WTC11 (cell line): ENCODE results near the gene ADCY3. TPM values are rescaled to one million over a fixed set of nuclear protein-coding genes. Genes with fewer than 3 reads are reported as not detected.

Experiments
- ATAC-seq: fragments of 200-7000 bp; cut with Tn5 transposase; 2 replicates; pipeline ENCODE4 v1.10.0; 2021; ENCODE audit warnings: mild to moderate bottlenecking, moderate library complexity
- CTCF ChIA-PET: fragments of 300-600 bp; sonication (Branson Sonifier 250); formaldehyde crosslinking; loops from one replicate; lab custom pipeline; 2021; ENCODE audit warnings: antibody characterized with exemption; lab: Charles Lee
- POLR2A ChIA-PET: fragments of 350-600 bp; sonication (Branson Sonifier 250); formaldehyde crosslinking; loops from one replicate; lab custom pipeline; 2021; ENCODE audit warnings: antibody characterized with exemption; lab: Charles Lee
- DNase-seq: peaks from one replicate; pipeline ENCODE4 v3.0.0; 2021; ENCODE audit warnings: low spot score
- H3K27ac Mint-ChIP-seq: 2 replicates; pipeline ENCODE4 v1.8.0; 2021; ENCODE audit warnings: mixed read lengths
- H3K27me3 Mint-ChIP-seq: 2 replicates; pipeline ENCODE4 v1.8.0; 2021; ENCODE audit warnings: low read depth, mild to moderate bottlenecking, moderate library complexity, mixed read lengths
- H3K36me3 Mint-ChIP-seq: 2 replicates; pipeline ENCODE4 v1.8.0; 2021; ENCODE audit warnings: mixed read lengths
- H3K4me1 Mint-ChIP-seq: 2 replicates; pipeline ENCODE4 v1.8.0; 2022; ENCODE audit warnings: mixed read lengths
- H3K4me3 Mint-ChIP-seq: 2 replicates; pipeline ENCODE4 v1.8.0; 2021; ENCODE audit warnings: mild to moderate bottlenecking, moderate library complexity, mixed read lengths
- H3K9me3 Mint-ChIP-seq: 2 replicates; pipeline ENCODE4 v1.8.0; 2021; ENCODE audit warnings: mixed read lengths
- E2F4 ChIP-seq: sonication (generic); formaldehyde crosslinking; IDR thresholded peaks from 2 replicates; pipeline ENCODE4 v1.8.1; 2022; ENCODE audit warnings: low read depth, mild to moderate bottlenecking, moderate library complexity, missing genetic modification reagents, borderline replicate concordance
- ESRRA ChIP-seq: sonication (generic); formaldehyde crosslinking; IDR thresholded peaks from 2 replicates; pipeline ENCODE4 v1.8.1; 2022; ENCODE audit warnings: mild to moderate bottlenecking, missing genetic modification reagents, borderline replicate concordance
- FOXP1 ChIP-seq: sonication (generic); formaldehyde crosslinking; IDR thresholded peaks from 2 replicates; pipeline ENCODE4 v1.8.0; 2022; ENCODE audit warnings: missing genetic modification reagents, mild to moderate bottlenecking, moderate library complexity, borderline replicate concordance
- GTF2I ChIP-seq: fragments of 250-450 bp; sonication (Bioruptor Pico); conservative IDR thresholded peaks from 2 replicates; pipeline ENCODE4 v1.4.0; 2021; ENCODE audit warnings: mild to moderate bottlenecking
- NFE2L1 ChIP-seq: sonication (generic); formaldehyde crosslinking; IDR thresholded peaks from 2 replicates; pipeline ENCODE4 v1.8.1; 2023; ENCODE audit warnings: missing genetic modification reagents
- PRRX2 ChIP-seq: fragments of 250-450 bp; sonication (Bioruptor Pico); IDR thresholded peaks from 2 replicates; pipeline ENCODE4 v1.8.0; 2021; ENCODE audit warnings: mild to moderate bottlenecking
- SMAD4 ChIP-seq: sonication (generic); formaldehyde crosslinking; IDR thresholded peaks from 2 replicates; pipeline ENCODE4 v1.8.0; 2022; ENCODE audit warnings: mild to moderate bottlenecking, missing genetic modification reagents
- SP1 ChIP-seq: sonication (generic); formaldehyde crosslinking; conservative IDR thresholded peaks from 2 replicates; pipeline ENCODE4 v1.8.1; 2022; ENCODE audit warnings: missing genetic modification reagents
- ZBTB43 ChIP-seq: sonication (generic); formaldehyde crosslinking; IDR thresholded peaks from 2 replicates; pipeline ENCODE4 v1.8.1; 2023; ENCODE audit warnings: mild to moderate bottlenecking, missing genetic modification reagents
- ZNF423 ChIP-seq: fragments of 250-450 bp; sonication (Bioruptor Pico); IDR thresholded peaks from 2 replicates; pipeline ENCODE4 v2.1.2; 2022; ENCODE audit warnings: mild to moderate bottlenecking, moderate library complexity
- total RNA-seq: library from RNA; stranded (reverse); gene quantifications from 3 replicates; pipeline ENCODE4 v1.2.3, GENCODE V29; 2021

The ADCY3 gene
- total RNA-seq, 1 experiment from 2014 or later, result 37.1 TPM

GRCh38 chr2:24920809-24921441 is 888 bp upstream of the ADCY3 start:
- ATAC-seq (peak; percentile 23), DNase-seq (peak; percentile 41)
- peaks cover 3% of the 10 kb centered on the region; the same call in 1 of the 2 replicates for H3K27me3 Mint-ChIP-seq
- H3K4me3 Mint-ChIP-seq, result peak overlapping the region; percentile 64
- no peaks in the 10 kb centered on the region for H3K9me3 Mint-ChIP-seq
- POLR2A ChIA-PET, result no interaction called here
- TF ChIP-seq ESRRA (CRISPR knock-in tag), result no peak
- 0 out of 2 replicates have a peak, but pooled peaks have one; percentile 44 for TF ChIP-seq GTF2I (CRISPR knock-in tag)
- no peak for TF ChIP-seq E2F4 (CRISPR knock-in tag)
- H3K36me3 Mint-ChIP-seq, result no peaks in the 10 kb centered on the region
- no peak overlapping the region for H3K27ac Mint-ChIP-seq
- CTCF ChIA-PET, result interaction anchor here (1.0 kb wide), 3 partner anchors 36 to 93 kb away, joined by 3 to 4 read pairs (median 3); no protein-coding TSS in a partner anchor
- peaks cover 15% of the 10 kb centered on the region for H3K4me1 Mint-ChIP-seq

GRCh38 chr2:24919506-24920097 is 435 bp downstream of the ADCY3 start:
- ChIA-PET POLR2A (no interaction called here), CTCF (no interaction called here)
- Mint-ChIP-seq H3K27ac (peak overlapping the region; percentile 31), H3K9me3 (no peaks in the 10 kb centered on the region), H3K27me3 (peaks cover 3% of the 10 kb centered on the region; the same call in 1 of the 2 replicates), H3K36me3 (no peaks in the 10 kb centered on the region), H3K4me3 (peak overlapping the region; percentile 77), H3K4me1 (peaks cover 19% of the 10 kb centered on the region)
- TF ChIP-seq FOXP1 (CRISPR knock-in tag) (peak; percentile 50; the same call in 1 of the 2 replicates), ZBTB43 (CRISPR knock-in tag) (no peak), E2F4 (CRISPR knock-in tag) (0 out of 2 replicates have a peak, but pooled peaks have one; percentile 3), ZNF423 (CRISPR knock-in tag) (peak; percentile 40; the same call in 1 of the 2 replicates), SP1 (CRISPR knock-in tag) (0 out of 2 replicates have a peak, but pooled peaks have one; percentile 34)
- ATAC-seq (peak; percentile 24), DNase-seq (no peak)

- POLR2A ChIA-PET, result no interaction called here
- no peaks in the 10 kb centered on the region for H3K36me3 Mint-ChIP-seq
- peak overlapping the region; percentile 77 for H3K4me3 Mint-ChIP-seq
- DNase-seq (no peak), ATAC-seq (peak; percentile 6)
- H3K4me1 Mint-ChIP-seq, result peaks cover 21% of the 10 kb centered on the region
- CTCF ChIA-PET, result no interaction called here
- TF ChIP-seq PRRX2 (no peak), FOXP1 (CRISPR knock-in tag) (0 out of 2 replicates have a peak, but pooled peaks have one; percentile 1), E2F4 (CRISPR knock-in tag) (0 out of 2 replicates have a peak, but pooled peaks have one; percentile 5), SMAD4 (CRISPR knock-in tag) (no peak), NFE2L1 (CRISPR knock-in tag) (0 out of 2 replicates have a peak, but pooled peaks have one; percentile 38)
- no peaks in the 10 kb centered on the region for H3K9me3 Mint-ChIP-seq
- H3K27ac Mint-ChIP-seq, result peak overlapping the region; percentile 31
- peaks cover 3% of the 10 kb centered on the region; the same call in 1 of the 2 replicates for H3K27me3 Mint-ChIP-seq
These were observed 966 bp downstream of the ADCY3 start for GRCh38 chr2:24919037-24919505.
